Osteoblast (primary cell): ENCODE results near the gene THRSP. TPM values are rescaled to one million over a fixed set of nuclear protein-coding genes. Genes with fewer than 3 reads are reported as not detected.

Experiments
- DNase-seq: peaks from one replicate; pipeline ENCODE4 v3.0.0; 2011; ENCODE audit warnings: low spot score, mixed read lengths; ENCODE audit not compliant: insufficient read length; ENCODE audit errors: missing footprints
- H2AFZ ChIP-seq: 2 replicates; pipeline ENCODE4 v1.6.0; 2011; ENCODE audit warnings: mild to moderate bottlenecking, low read length
- H3K27ac ChIP-seq: 2 replicates; pipeline ENCODE4 v1.5.1; 2011; ENCODE audit warnings: mild to moderate bottlenecking, low read depth, low read length, moderate library complexity
- H3K27me3 ChIP-seq: 2 replicates; pipeline ENCODE4 v1.6.0; 2012; ENCODE audit warnings: mild to moderate bottlenecking, control low read depth, inconsistent platforms, low read length, moderate library complexity; ENCODE audit not compliant: insufficient read depth
- H3K36me3 ChIP-seq: 2 replicates; pipeline ENCODE4 v1.5.1; 2011; ENCODE audit warnings: mild to moderate bottlenecking, low read length, control low read depth, moderate library complexity; ENCODE audit not compliant: insufficient read depth
- H3K4me1 ChIP-seq: 2 replicates; pipeline ENCODE4 v1.5.1; 2011; ENCODE audit warnings: mild to moderate bottlenecking, low read length, control low read depth, moderate library complexity; ENCODE audit not compliant: insufficient read depth
- H3K4me2 ChIP-seq: 2 replicates; pipeline ENCODE4 v1.6.0; 2011; ENCODE audit warnings: mild to moderate bottlenecking, low read length; ENCODE audit not compliant: insufficient read depth
- H3K4me3 ChIP-seq: fragments of 200-600 bp; sonication (generic); 3 replicates; pipeline ENCODE4 v1.5.1; 2012; ENCODE audit warnings: mild to moderate bottlenecking, low read length, inconsistent platforms; ENCODE audit not compliant: insufficient read depth
- H3K79me2 ChIP-seq: 2 replicates; pipeline ENCODE4 v1.6.0; 2012; ENCODE audit warnings: mild to moderate bottlenecking, low read length, control low read depth, inconsistent platforms; ENCODE audit not compliant: insufficient read depth
- H3K9me3 ChIP-seq: 2 replicates; pipeline ENCODE4 v1.5.1; 2011; ENCODE audit warnings: low read depth, low read length, control low read depth
- H4K20me1 ChIP-seq: 2 replicates; pipeline ENCODE4 v1.6.0; 2012; ENCODE audit warnings: mild to moderate bottlenecking, low read length, control low read depth; ENCODE audit not compliant: insufficient read depth
- CTCF ChIP-seq: IDR thresholded peaks from 2 replicates; pipeline ENCODE4 v1.5.1; 2011; ENCODE audit warnings: mild to moderate bottlenecking, low read depth, low read length, moderate library complexity; ENCODE audit errors: extremely low read depth
- total RNA-seq: library from RNA; depleted of rRNA; stranded (reverse); fragments of >200 nt; gene quantifications from 2 replicates; pipeline ENCODE4 v1.2.3, GENCODE V29; 2012

Gene THRSP
- total RNA-seq, 1 donor: not detected

GRCh38 chr11:78048561-78048960 is 15.1 kb upstream of the THRSP start:
- Histone ChIP-seq H3K79me2 (no peaks in the 10 kb centered on the region), H3K4me3 (no peak overlapping the region), H3K4me2 (no peak overlapping the region), H3K9me3 (no peaks in the 10 kb centered on the region), H4K20me1 (no peaks in the 10 kb centered on the region), H3K36me3 (no peaks in the 10 kb centered on the region), H3K27me3 (no peaks in the 10 kb centered on the region), H3K27ac (no peak overlapping the region), H2AFZ (no peak overlapping the region), H3K4me1 (peaks cover 18% of the 10 kb centered on the region)
- no peak for DNase-seq
- no peak for TF ChIP-seq CTCF

DNA sequence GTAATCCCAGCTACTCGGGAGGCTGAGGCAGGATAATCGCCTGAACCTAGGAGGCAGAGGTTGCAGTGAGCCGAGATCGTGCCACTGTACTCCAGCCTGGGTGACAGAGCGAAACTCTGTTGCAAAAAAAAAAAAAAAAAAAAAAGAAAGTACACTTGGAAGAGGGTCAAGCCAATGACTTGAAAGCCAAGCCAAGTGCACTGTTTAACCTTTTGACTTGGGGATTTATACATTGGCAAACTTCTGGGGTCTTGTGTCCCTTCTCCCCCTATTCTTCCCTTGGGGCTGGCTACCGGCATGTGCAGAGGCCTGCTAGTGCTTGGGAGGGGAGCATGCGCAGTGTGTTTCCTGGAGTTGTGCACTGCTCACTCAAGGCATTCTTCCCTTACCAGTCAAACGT is 14.3 kb upstream of the THRSP start:
- Histone ChIP-seq H3K4me3 (no peak overlapping the region), H3K27me3 (no peaks in the 10 kb centered on the region), H3K27ac (no peak overlapping the region), H3K4me1 (peaks cover 18% of the 10 kb centered on the region), H3K79me2 (no peaks in the 10 kb centered on the region), H3K36me3 (no peaks in the 10 kb centered on the region), H2AFZ (no peak overlapping the region), H3K4me2 (no peak overlapping the region), H4K20me1 (no peaks in the 10 kb centered on the region), H3K9me3 (no peaks in the 10 kb centered on the region)
- DNase-seq: no peak
- TF ChIP-seq CTCF: no peak

GRCh38 chr11:78050964-78051831 is 12.5 kb upstream of the THRSP start:
- no peaks in the 10 kb centered on the region for H4K20me1 ChIP-seq
- peak overlapping the region; percentile 60 for H3K27ac ChIP-seq
- H3K4me3 ChIP-seq: no peak overlapping the region
- H3K79me2 ChIP-seq: no peaks in the 10 kb centered on the region
- H2AFZ ChIP-seq: peak overlapping the region; percentile 60
- peak overlapping the region; percentile 39 for H3K4me2 ChIP-seq
- no peaks in the 10 kb centered on the region for H3K27me3 ChIP-seq
- no peak for TF ChIP-seq CTCF
- peak; percentile 85 for DNase-seq
- H3K9me3 ChIP-seq: no peaks in the 10 kb centered on the region
- H3K4me1 ChIP-seq: peaks cover 11% of the 10 kb centered on the region
- H3K36me3 ChIP-seq: no peaks in the 10 kb centered on the region

GRCh38 chr11:78054971-78055370 is 8.7 kb upstream of the THRSP start:
- Histone ChIP-seq H3K4me1 (peaks cover 8% of the 10 kb centered on the region), H3K79me2 (no peaks in the 10 kb centered on the region), H3K36me3 (no peaks in the 10 kb centered on the region), H2AFZ (no peak overlapping the region), H3K9me3 (no peaks in the 10 kb centered on the region), H3K4me2 (no peak overlapping the region), H4K20me1 (no peaks in the 10 kb centered on the region), H3K27ac (no peak overlapping the region), H3K27me3 (no peaks in the 10 kb centered on the region), H3K4me3 (no peak overlapping the region)
- no peak for DNase-seq
- TF ChIP-seq CTCF: no peak
